NCI-H1092 treated with DMSO at 0.1 percent for 48 hours (cell line): ENCODE data around the gene BMX.

Experiments used
- DNase-seq: peaks from one replicate; lab custom pipeline; 2025; lab: John Stamatoyannopoulos, UW

The BMX gene

DNA sequence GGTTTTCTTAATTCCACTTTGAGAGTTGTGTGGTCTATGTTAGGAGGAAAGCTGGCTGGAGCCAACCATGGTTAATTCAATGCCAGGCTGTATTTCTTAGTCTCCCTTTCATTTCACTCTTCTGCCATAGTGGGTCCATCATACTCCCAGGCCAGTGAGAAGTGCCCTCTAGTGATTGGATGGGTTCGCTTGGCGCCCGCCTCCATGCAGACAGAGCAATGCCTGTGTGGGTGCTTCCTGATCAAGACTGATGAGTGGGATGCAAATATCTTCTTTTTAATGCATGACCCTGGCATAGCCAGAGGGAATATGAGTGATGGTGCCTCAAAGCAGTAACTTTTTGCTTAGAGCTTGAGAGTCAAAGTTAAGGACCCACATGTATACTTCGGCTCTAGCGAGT, 6.4 kb downstream of the BMX start:
- DNase-seq: no peak

DNA sequence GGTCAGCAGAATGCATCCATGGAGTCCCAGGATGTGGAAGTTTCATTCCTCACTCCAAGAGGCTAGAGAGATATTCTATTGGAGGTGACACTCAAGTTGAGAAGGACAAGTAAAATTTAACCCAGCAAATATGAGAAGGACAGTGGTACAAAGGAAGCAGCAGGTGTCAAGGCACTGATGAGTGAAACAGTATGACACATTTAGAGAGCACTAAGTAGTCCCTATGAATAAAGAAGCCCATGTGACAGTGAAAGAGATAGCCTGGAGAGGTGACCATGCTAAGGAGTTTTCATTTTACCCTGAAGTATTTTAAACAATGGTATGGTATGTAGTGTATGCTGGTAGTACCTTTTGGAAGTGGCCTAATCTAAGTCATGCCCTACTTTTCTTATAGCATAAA, 9.2 kb downstream of the BMX start:
- DNase-seq: no peak

GRCh38 chrX:15511563-15511962, 11.0 kb downstream of the BMX start:
- no peak for DNase-seq

DNA sequence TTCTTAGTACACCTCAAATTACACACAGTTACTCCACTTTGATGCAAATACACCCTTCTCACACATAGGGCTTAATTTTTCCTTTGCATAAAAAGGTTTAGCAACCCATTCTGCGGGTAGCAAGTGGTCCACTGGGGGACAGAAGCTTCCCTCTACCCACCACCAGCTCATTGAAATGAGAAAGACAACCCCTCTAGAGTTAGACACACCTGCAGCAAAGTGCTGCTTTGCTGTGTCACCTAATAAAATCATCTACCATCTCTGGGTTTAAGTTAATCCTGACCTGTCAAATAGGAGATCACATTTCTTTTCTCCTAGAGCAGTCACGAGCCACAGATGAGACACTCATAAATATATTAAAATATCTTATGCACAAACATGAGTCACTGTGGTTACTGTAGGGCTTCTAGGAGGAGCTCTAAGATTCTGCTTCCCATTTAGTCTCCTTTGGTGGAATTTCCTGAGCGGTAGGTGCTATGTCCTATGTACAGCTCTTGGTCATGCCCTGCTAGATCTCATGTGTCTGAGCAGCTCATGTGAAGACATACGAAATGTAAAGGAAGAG, 11.9 kb downstream of the BMX start:
- DNase-seq: no peak

DNA sequence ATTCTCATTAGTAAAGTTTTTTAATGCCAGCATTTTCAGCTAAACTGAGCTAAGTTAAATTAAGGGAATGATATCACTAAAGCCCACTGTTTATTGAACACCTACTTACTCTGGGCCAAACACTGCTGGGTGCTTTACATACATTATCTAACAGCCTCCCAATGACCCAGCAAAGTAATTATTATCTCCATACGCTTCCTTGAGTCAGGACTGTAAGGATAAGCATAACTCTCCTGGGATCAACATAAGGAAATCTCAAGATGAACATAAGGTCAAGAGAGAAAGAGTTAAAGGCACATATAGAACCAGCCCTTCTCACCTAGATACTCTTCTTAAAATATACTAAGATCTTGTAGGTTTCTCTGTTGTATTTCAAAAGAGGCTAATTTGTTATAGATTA, 13.7 kb downstream of the BMX start:
- DNase-seq: no peak

GRCh38 chrX:15515931-15516330, 15.3 kb downstream of the BMX start:
- DNase-seq: peak; percentile 77

DNA sequence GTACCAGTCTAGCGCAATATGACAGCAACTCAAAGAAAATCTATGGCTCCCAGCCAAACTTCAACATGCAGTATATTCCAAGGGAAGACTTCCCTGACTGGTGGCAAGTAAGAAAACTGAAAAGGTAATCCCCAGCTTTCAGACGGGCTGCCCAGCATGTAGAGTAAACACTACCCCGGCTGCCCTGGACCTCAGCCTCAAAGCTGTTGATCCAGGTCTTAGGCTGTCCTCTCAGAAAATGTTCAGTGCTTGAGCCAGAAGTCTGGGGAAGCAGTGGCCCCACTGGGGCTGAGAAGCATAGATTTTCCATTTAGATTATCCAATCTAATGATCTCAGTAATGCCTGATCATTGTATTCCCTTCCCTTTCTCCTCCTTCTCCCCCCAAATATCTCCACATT, 21.9 kb downstream of the BMX start:
- DNase-seq: no peak

GRCh38 chrX:15523088-15523487, 22.5 kb downstream of the BMX start:
- DNase-seq: no peak

DNA sequence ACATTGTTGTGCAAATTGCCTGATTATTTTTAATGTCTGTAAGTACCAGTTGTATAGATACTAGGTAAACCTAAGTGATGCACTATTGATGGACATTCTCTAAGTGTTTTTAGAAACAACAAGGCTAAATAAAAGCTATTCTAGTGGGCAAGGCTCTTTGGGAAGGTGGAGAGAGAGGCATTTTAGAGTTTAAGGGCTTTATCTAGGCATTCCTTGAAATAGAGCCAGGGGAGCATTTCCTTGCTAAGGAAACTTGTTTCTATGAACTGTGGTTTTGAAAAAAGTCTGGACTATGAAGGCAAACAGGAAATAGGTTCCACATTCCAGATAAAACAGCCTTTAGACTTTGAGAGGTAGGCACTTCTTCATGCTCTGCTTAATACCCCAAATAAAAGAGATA, 23.8 kb downstream of the BMX start:
- DNase-seq: no peak

DNA sequence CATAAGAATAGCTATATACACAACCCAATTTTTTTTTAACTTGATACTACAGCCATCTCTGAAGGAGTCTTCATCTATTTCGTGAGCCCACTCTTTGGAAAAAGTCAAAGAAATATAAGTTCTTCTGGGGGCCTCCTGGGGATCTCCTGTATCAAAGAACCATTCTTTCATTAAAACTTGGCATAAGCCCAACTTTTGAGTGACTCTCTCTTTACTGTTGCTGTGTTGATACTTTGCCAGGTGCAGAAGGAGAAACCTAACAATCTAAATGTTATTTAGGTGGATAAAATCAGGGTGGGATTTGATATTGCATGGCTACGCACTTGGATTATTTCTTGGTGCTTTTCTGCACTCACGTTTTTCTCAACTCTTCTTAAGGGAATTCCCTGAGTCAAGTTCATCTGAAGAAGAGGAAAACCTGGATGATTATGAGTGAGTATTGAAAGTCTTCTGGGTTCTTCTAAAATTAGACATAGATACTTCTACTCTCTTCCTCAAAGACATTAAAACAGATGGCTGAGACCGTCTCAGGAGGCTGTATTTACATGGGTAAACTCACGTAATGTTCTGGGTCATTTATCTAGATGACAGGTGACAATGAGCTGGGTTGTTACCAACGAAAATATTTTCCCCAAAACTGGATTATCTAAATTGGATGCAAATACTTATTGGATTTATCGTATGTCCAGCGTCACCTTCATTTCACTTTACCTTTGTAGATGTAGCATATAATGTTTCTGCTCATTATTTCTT, 25.2 kb downstream of the BMX start:
- DNase-seq: peak; percentile 72

- DNase-seq: no peak
Observed at GRCh38 chrX:15529165-15529564, 28.6 kb downstream of the BMX start.

DNA sequence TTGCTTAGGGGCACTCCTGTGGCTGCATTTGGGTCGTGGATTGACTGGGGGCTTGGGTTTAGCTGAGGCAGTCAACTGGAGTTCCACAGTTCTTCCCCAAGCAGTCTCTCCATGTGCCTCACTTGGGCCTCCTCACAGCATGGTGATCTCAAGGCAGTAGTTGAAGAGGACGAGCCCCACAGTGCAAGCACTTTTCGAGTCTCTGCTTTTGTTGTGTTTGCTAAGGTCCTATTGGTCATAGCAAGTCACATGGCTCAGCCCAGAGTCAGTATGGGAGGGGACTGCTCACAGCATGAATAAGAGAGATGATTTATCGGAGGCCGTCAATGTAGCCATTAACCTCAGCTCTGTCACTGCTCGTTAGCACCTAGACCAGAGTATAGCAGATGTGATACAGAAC, 29.7 kb downstream of the BMX start:
- no peak for DNase-seq

DNA sequence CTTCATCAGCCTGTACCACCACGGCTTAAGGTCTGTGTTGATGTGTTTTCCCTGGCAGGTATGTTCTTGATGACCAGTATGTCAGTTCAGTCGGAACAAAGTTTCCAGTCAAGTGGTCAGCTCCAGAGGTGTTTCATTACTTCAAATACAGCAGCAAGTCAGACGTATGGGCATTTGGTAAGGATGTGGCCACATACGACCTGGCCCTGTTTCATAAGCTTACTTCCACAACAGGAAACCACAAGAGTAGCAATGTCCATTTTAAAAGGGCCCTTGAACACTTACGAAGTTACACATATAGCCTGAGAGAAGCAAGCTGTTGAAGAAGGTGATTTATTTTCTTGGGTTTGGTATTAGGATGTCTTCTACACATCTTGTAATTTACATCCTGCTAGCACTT, 46.1 kb downstream of the BMX start:
- DNase-seq: no peak

DNA sequence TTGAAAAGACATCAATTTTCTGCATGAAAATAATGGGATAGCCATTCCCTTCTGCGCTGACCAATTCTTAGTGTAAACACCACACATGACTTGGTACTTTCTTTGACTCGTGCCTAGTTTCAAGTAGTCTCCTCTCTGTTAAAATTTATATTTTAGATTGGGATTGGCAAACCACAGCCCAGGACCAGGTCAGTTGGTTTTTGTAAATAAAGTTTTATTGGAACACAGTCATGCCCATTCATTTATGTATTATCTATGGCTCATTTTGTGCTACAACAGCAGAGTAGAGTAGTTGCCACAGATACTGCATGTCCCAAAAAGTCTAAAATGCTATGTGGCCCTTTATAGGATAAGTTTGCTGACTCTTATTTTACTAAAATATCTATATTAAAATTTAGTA, 46.7 kb downstream of the BMX start:
- DNase-seq: no peak

- DNase-seq: no peak
Observed at GRCh38 chrX:15549189-15550012, 48.8 kb downstream of the BMX start.

DNA sequence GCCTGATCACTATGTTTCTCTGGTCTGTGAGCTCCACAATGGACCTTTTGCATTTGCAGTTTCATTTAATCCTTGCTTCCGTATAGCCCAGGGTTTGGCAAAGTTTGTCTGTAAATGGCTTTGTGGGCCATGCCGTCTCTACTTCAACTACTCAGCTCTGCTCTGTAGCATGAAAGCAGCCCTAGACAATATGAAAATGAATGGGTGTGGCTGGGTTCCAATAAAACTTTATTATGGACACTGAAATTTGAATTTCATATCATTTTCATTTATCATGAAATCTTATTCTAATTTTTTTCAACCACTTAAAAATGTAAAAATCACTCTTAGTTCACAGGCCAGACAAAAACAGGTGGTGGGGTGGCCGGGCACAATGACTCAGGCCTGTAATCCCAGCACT, 58.6 kb downstream of the BMX start:
- DNase-seq: no peak

- no peak for DNase-seq
Observed at GRCh38 chrX:15560924-15561323, 60.3 kb downstream of the BMX start.

- no peak for DNase-seq
Observed at GRCh38 chrX:15563056-15563455, 62.4 kb downstream of the BMX start.

DNA sequence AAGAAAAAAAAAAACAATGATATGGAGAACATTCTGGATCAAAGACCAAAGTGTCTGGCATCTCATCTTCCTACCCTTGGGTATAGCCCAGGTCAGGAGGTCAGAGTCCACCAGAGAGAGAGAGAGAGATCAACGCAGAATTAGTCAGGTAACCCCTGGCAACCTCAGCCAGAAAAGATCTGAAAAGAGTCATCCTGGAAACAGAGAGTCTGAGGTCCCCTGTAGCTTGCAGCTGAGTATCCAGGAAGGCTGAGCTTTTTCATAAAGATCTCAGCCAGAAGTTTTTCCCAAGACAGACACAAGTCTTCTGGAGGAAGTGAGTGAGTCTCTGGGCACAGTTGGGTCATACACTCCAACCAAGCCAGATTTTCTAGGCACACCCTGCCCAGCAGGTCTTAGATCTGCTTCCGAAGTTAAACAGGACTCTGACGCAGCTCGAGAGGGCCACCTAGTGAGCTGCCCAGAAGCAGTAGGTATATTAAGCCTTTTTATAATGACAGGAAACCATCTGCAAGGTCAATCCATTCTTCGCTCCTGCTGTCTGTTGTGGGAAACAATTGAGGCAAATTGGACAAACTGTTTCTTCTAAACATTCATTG, 64.5 kb downstream of the BMX start:
- peak; percentile 66 for DNase-seq

DNA sequence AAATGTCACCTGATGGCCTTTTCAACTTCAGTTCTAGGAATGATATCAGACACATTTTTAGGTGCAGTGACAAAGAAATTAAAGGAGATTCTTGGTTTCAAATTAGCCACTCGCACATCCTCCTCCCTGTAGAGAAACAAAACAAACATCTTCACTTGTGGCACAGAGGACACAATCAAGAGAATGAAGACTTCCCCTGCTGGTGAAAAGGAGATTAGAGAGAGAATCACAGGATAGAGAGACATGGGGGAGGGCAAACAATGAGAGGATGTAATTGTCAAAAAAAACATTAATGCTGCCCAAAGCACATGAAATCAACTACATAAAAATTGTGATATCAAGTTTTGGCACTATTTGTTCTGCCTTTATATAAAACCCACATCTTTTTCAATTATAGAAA, 65.6 kb downstream of the BMX start:
- DNase-seq: no peak

DNA sequence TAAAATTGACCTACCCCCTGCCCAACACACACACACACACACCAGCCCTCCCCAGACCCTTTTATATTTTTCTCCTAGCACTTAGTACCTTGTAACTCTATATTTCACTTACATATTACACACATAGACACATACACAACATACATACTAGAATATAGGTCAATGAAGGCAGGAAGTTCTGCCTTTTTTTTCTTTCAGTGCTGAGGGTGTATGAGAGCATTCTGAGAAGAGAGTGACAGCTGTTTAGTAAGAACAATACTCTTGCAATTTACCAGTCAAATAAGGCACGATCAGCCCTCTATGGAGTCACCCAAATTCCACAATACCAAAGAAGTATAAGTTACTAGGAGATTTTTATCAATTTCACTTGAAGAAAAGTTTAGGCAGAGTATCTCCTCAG, 66.7 kb downstream of the BMX start:
- DNase-seq: no peak

DNA sequence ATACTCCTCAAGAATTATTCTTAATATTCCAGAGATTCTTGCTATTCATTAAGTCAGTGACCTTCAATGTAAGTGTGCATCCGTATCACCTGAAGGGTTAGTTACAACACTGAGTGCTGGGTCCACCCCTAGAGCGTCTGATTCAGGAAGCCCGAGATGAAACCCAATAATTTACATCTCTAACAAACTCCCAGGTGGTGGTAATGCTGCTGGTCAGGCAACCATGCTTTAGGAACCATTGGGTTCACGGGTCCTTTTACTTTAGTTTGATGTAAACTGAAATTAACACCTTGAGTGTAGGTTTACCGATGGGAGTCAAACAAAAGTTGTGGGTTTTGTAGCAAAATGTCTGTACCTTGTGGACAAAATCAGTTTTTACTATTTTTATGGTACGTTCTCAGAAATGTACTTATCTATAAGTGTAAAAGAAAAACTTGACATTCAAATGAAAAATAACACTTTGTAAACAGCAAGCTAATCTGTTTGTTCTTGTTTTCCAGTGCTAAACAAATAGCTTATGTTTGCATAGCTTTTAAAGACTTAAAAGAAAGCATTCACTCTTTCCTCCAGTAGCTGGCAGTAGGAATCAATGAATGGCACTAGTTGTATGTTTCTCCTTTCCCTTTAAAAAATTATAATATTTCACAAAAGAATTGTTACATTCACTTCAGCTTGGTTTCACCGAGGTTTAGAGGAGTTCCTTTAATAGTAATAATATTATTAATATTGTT, 67.4 kb downstream of the BMX start:
- peak; percentile 17 for DNase-seq
